ENCODE data around the gene CETN3.
"Not testable (repeated sequence)": the region's sequence is repeated elsewhere in the genome, so short reads cannot be mapped to it uniquely, and the experiment has no call there.

GRCh38 chr5:90371269-90371668 lies 38.3 kb downstream of the CETN3 start:
- TF ChIP-seq CTCF, POLR2A (IDR thresholded peaks at IDR 0.05): not testable (repeated sequence)

Data from body of pancreas (tissue), 4 donors.